Activated CD4-positive, CD25-positive, alpha-beta regulatory T cell treated with anti-CD3 and anti-CD28 coated beads, Interleukin-2, amount 50 U/mL, for 16 hours (primary cell): ENCODE measurements around the gene PRCC.

Source experiments
- DNase-seq: peaks from one replicate; pipeline ENCODE4 v3.0.0-alpha.2; 2020; ENCODE audit warnings: low read depth, low spot score

PRCC gene

GRCh38 chr1:156841295-156841855 lies 74.0 kb downstream of the PRCC start:
- no peak for DNase-seq

GRCh38 chr1:156842618-156843300 lies 75.4 kb downstream of the PRCC start:
- no peak for DNase-seq

GRCh38 chr1:156844102-156844501 lies 76.8 kb downstream of the PRCC start:
- DNase-seq = no peak

- no peak for DNase-seq
Observed at GRCh38 chr1:156844638-156845037, 77.3 kb downstream of the PRCC start.

- DNase-seq = no peak
Observed at GRCh38 chr1:156845055-156845952, 78.0 kb downstream of the PRCC start.

- no peak for DNase-seq
Observed at GRCh38 chr1:156845953-156846545, 78.7 kb downstream of the PRCC start.

GRCh38 chr1:156846643-156847042 lies 79.3 kb downstream of the PRCC start:
- DNase-seq = no peak

GRCh38 chr1:156847591-156848460 lies 80.5 kb downstream of the PRCC start:
- DNase-seq = no peak

GRCh38 chr1:156848461-156849150 lies 81.3 kb downstream of the PRCC start:
- peak; percentile 34 for DNase-seq

- no peak for DNase-seq
Observed at GRCh38 chr1:156849151-156849496, 81.8 kb downstream of the PRCC start.
